Mononuclear cell (primary cell): ENCODE results near the gene NLK. TPM values are rescaled to one million over a fixed set of nuclear protein-coding genes. Genes with fewer than 3 reads are reported as not detected.
"Not testable (repeated sequence)": the region's sequence is repeated elsewhere in the genome, so short reads cannot be mapped to it uniquely, and the experiment has no call there.

Experiments
- H3K27me3 ChIP-seq: 2 replicates; pipeline ENCODE4 v1.6.0; 2011; ENCODE audit warnings: low read length, control low read depth; ENCODE audit not compliant: insufficient read depth
- H3K4me1 ChIP-seq: 2 replicates; pipeline ENCODE4 v1.5.1; 2011; ENCODE audit warnings: mild to moderate bottlenecking, low read length, control low read depth; ENCODE audit not compliant: insufficient read depth
- H3K4me3 ChIP-seq: 2 replicates; pipeline ENCODE4 v1.5.1; 2011; ENCODE audit warnings: mild to moderate bottlenecking, low read length, moderate library complexity
- H3K9me3 ChIP-seq: 2 replicates; pipeline ENCODE4 v1.5.1; 2011; ENCODE audit warnings: low read depth, mild to moderate bottlenecking, control low read depth, low read length
- total RNA-seq: library from RNA; depleted of rRNA; stranded (reverse); fragments of >200 nt; gene quantifications from one replicate; pipeline ENCODE4 v1.2.3, GENCODE V29; 2012

Gene NLK
- total RNA-seq, 1 donor, result 17.1 TPM

GRCh38 chr17:28074010-28074409 is 31.5 kb downstream of the NLK start:
- H3K9me3 ChIP-seq, result no peaks in the 10 kb centered on the region
- no peaks in the 10 kb centered on the region for H3K27me3 ChIP-seq
- H3K4me1 ChIP-seq, result peaks cover 10% of the 10 kb centered on the region
- no peak overlapping the region for H3K4me3 ChIP-seq

- no peak overlapping the region for H3K4me3 ChIP-seq
- H3K27me3 ChIP-seq, result no peaks in the 10 kb centered on the region
- no peaks in the 10 kb centered on the region for H3K9me3 ChIP-seq
- peaks cover 22% of the 10 kb centered on the region for H3K4me1 ChIP-seq
These were observed 33.7 kb downstream of the NLK start for GRCh38 chr17:28076144-28076543.

- H3K4me1 ChIP-seq, result peaks cover 18% of the 10 kb centered on the region
These were observed 34.7 kb downstream of the NLK start for GRCh38 chr17:28077140-28077539.

GRCh38 chr17:28078341-28079229 is 36.1 kb downstream of the NLK start:
- H3K9me3 ChIP-seq, result no peaks in the 10 kb centered on the region

More at GRCh38 chr17:28077140-28077539, 34.7 kb downstream of the NLK start:
- not testable (repeated sequence) for H3K9me3 ChIP-seq, H3K4me3 ChIP-seq, H3K27me3 ChIP-seq

GRCh38 chr17:28081467-28081866 is 39.0 kb downstream of the NLK start:
- Histone ChIP-seq H3K9me3 (no peaks in the 10 kb centered on the region), H3K4me3 (no peak overlapping the region), H3K4me1 (peaks cover 20% of the 10 kb centered on the region), H3K27me3 (no peaks in the 10 kb centered on the region)

More at GRCh38 chr17:28078341-28079229, 36.1 kb downstream of the NLK start:
- Histone ChIP-seq H3K4me3 (no peak overlapping the region), H3K4me1 (peaks cover 18% of the 10 kb centered on the region), H3K27me3 (no peaks in the 10 kb centered on the region)

GRCh38 chr17:28085766-28086165 is 43.3 kb downstream of the NLK start:
- H3K4me3 ChIP-seq, result no peak overlapping the region
- H3K4me1 ChIP-seq, result peaks cover 6% of the 10 kb centered on the region
- H3K27me3 ChIP-seq, result no peaks in the 10 kb centered on the region
- no peaks in the 10 kb centered on the region for H3K9me3 ChIP-seq

- no peaks in the 10 kb centered on the region for H3K9me3 ChIP-seq
- no peak overlapping the region for H3K4me3 ChIP-seq
- H3K27me3 ChIP-seq, result no peaks in the 10 kb centered on the region
- H3K4me1 ChIP-seq, result peaks cover 3% of the 10 kb centered on the region
These were observed 44.0 kb downstream of the NLK start for GRCh38 chr17:28086519-28086918.

- Histone ChIP-seq H3K4me1 (peaks cover 3% of the 10 kb centered on the region), H3K4me3 (no peak overlapping the region), H3K27me3 (no peaks in the 10 kb centered on the region), H3K9me3 (no peaks in the 10 kb centered on the region)
These were observed 45.3 kb downstream of the NLK start for GRCh38 chr17:28087743-28088142.

- Histone ChIP-seq H3K27me3 (no peaks in the 10 kb centered on the region), H3K4me3 (no peak overlapping the region), H3K4me1 (no peaks in the 10 kb centered on the region), H3K9me3 (no peaks in the 10 kb centered on the region)
These were observed 48.1 kb downstream of the NLK start for GRCh38 chr17:28090551-28090950.

GRCh38 chr17:28092088-28092487 is 49.6 kb downstream of the NLK start:
- Histone ChIP-seq H3K4me1 (no peaks in the 10 kb centered on the region), H3K9me3 (no peaks in the 10 kb centered on the region), H3K27me3 (no peaks in the 10 kb centered on the region), H3K4me3 (no peak overlapping the region)

GRCh38 chr17:28093999-28094716 is 51.7 kb downstream of the NLK start:
- no peaks in the 10 kb centered on the region for H3K4me1 ChIP-seq
- H3K27me3 ChIP-seq, result no peaks in the 10 kb centered on the region
- H3K4me3 ChIP-seq, result no peak overlapping the region
- H3K9me3 ChIP-seq, result no peaks in the 10 kb centered on the region

GRCh38 chr17:28096756-28097155 is 54.3 kb downstream of the NLK start:
- no peaks in the 10 kb centered on the region for H3K4me1 ChIP-seq
- H3K9me3 ChIP-seq, result no peaks in the 10 kb centered on the region
- no peak overlapping the region for H3K4me3 ChIP-seq
- no peaks in the 10 kb centered on the region for H3K27me3 ChIP-seq

GRCh38 chr17:28097254-28097653 is 54.8 kb downstream of the NLK start:
- Histone ChIP-seq H3K4me1 (no peaks in the 10 kb centered on the region), H3K4me3 (no peak overlapping the region), H3K27me3 (no peaks in the 10 kb centered on the region), H3K9me3 (no peaks in the 10 kb centered on the region)

- Histone ChIP-seq H3K27me3 (no peaks in the 10 kb centered on the region), H3K4me1 (no peaks in the 10 kb centered on the region), H3K9me3 (no peaks in the 10 kb centered on the region), H3K4me3 (no peak overlapping the region)
These were observed 55.4 kb downstream of the NLK start for GRCh38 chr17:28097901-28098300.

GRCh38 chr17:28098591-28098990 is 56.1 kb downstream of the NLK start:
- H3K4me1 ChIP-seq, H3K27me3 ChIP-seq, H3K9me3 ChIP-seq, H3K4me3 ChIP-seq: not testable (repeated sequence)
